GM21825 (cell line): ENCODE results near the gene PPM1B.
"Not testable (repeated sequence)": the region's sequence is repeated elsewhere in the genome, so short reads cannot be mapped to it uniquely, and the experiment has no call there.

Source experiments
- ATAC-seq: cut with Tn5 transposase; IDR thresholded peaks from one replicate; pipeline ENCODE4 v1.9.1; 2021; ENCODE audit warnings: mild to moderate bottlenecking, moderate library complexity; ENCODE audit not compliant: unreplicated experiment

The PPM1B gene

GRCh38 chr2:44168681-44169154 lies at the start of gene PPM1B:
TSS of gene PPM1B (plus strand) at chr2:44168875. CDS start at chr2:44201200, 32,325 bp downstream.
- peak; percentile 74 for ATAC-seq

DNA sequence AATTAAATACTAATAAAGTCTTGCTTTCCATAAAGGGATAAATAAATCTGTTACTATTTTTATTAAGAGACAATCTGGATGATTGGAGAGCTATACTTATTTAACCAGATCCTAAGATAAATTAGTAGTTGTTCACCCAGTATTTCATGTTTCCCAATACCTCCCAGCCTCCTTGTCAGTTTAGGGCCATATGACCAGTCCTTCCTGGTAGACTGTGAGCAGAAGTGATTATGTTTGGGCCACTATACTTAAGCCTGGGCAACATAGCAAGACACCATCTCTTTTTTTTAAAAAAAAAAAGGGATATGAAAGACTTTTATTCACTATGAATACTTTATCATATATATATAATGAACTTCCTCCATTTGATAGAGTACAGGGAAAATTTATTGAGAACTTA lies 48.8 kb upstream of the PPM1B start:
- ATAC-seq = no peak

DNA sequence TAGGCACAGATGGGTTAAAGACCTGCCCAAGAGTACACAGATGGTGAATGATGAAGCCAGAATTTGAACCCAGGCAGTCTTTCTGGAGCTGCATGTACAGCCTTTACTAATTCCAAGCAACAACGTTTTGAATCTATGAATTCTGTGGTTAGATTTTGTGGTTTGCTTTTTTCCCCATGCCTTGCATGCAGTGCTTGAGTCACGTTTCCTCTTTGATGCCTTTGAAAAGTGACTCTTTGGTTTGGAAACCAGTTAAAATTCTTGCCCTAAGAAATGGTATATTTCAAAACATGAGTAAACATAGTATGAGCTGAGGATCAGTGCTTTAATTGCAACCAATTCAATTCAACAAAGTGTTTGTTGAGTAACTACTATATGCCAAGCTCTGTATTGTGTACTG lies 48.2 kb upstream of the PPM1B start:
- ATAC-seq = no peak

DNA sequence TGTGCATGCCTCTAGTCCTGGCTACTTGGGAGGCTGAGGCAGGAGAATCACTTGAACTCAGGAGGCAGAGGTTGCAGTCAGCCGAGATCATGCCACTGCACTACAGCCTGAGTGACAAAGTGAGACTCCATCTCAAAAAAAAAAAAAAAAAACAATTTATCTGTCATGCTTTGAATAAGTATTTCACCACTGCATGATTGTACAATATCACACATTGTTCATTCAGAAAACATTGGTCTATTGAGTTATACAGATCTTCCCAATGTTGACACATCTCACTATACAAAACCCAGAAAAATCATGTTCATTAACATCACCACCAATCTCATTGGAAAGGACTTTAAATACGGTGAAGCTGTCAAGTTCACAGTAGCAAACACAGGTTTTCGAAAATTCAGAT lies 46.8 kb upstream of the PPM1B start:
- ATAC-seq = no peak

- no peak for ATAC-seq
Measured at GRCh38 chr2:44124500-44124899, 44.2 kb upstream of the PPM1B start.

DNA sequence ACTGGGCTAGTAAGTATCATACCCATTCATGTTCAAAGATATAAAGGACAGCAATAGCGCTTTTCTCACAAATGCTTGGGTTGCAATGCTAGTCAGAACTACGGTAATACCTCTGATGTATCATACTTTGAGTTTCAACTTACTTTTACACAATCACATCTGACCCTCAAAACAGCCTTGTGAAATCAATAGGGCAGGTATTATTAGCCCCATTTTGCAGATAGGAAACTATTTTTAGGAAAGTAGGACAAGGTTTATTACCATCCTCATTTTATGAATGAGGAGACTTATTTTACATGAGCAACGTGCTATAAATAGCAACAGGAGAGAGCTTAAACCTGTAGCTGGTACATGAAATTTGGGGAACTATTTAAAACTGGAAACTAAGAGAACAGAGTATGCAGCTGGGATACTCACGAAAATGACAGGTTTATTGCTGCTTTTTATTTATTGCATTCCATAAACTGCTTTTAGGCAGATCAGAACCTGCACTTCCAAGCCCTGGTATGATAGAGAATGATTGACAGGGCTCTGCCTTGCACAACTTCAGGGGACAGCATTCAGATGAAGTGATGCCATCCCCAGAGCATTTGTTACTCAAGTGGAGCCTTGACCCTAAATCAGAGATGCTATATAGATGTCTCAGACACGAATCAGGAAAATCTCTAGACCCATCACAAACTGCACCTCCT lies 42.4 kb upstream of the PPM1B start:
- no peak for ATAC-seq

DNA sequence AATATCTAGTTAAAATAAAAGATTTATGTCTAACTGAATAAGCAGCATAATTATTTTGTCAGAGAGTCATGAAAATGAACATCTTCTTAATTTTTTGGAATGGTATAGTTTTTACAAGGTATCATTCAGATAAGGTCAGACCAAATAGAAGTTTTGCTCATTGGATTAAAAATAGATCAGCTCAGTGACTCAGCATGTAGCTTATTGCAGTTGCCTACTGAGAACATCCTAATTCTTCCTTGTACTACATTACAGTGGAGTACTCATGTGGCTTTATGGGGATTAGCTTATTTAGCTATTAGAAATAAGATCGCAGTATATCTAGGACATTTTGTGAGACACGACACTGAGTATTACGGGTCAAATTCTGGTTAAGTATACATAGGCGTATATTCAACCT lies 38.2 kb upstream of the PPM1B start:
- ATAC-seq = no peak

DNA sequence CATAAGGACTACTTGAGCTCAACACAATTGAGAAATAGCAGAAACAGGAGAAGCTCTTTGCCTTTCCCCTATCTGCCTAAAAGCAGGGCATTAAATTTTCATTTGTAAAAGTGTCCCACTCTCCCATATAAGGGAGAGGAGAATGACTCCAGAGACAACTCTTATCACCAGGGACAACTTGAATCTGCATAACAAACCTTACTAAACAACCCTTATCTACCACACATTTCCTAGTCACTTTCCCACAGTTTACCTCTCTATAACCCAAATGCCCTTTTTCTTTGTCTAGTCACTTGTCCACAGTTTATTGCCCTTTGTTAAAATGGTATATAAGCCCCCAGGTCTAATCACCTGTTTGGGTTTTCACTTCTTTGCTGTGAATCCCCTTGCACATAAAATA lies 37.5 kb upstream of the PPM1B start:
- no peak for ATAC-seq

- ATAC-seq = not testable (repeated sequence)
Measured at GRCh38 chr2:44133602-44134001, 35.1 kb upstream of the PPM1B start.

DNA sequence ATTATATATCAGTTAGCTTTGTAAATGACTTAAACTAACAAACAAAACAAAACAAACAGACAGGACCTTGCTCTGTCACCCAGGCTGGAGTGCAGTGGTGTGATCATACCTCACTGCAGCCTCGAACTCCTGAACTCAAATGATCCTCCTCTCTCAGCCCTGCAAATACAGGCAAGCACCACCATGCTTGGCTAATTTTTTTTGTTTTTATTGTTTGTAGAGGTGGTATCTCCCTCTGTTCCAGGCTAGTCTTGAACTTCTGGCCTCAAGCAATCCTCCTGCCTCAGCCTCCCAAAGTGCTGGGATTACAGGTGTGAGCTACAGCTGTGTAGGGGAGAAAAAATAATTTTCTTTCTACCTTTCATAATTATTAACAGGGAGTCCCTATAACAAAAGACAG lies 33.8 kb upstream of the PPM1B start:
- ATAC-seq = no peak

DNA sequence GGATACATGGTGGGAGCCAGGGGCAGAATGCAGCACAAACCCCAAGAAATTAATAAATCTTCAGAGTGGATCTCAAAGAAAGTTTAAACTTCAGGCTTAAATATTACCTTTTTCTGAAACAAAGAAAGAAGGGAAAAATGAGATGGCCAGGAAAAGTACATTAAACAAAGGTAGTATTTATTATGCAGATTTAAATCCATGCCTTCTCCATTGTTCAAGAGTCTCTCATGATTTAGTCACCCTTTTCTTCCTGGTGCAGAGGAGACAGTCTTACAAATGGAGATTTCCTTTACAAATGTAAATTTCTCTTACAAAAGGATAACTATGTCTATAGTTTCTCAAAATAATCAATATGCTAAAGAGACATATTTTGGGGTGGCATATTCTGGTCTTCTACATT lies 33.4 kb upstream of the PPM1B start:
- no peak for ATAC-seq

DNA sequence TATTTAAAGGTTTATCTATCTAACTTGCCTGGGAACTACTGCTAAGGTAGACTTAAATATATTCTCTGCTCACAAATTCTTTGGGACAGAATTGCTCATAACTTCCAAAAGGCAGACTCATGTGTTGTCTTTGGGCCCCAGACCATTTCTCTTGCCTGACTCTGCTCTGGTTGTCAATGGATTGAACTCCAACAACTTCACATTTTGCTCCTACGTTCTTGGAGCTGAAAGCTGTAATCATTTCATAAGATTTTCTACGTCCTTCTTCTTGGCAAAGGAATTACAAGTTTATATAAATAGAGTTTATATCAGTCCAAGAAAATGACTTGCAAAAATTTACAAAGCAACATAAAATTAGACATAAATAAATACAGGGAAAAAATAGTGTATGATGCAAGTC lies 32.9 kb upstream of the PPM1B start:
- ATAC-seq = no peak

- no peak for ATAC-seq
Measured at GRCh38 chr2:44136252-44136651, 32.4 kb upstream of the PPM1B start.

DNA sequence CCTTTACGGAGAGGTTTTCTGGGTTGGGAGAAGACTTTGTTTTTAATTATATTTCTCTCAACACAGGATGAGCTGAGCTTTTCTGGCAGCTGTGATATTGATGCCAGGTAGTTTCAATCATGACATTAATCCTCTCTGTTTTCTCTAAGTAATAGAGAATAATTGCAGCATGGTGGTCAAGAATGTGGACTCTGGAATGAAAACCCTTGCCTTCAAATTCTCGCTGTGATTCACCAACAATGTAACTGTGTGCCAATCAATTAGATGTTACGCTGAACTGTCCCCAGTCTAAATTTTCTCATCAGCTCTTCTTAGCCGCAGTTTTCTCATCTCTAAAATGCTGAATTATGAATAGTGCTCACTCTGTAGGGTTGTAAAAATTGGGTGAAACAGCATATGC lies 31.6 kb upstream of the PPM1B start:
- ATAC-seq = no peak

GRCh38 chr2:44137872-44138551 lies 30.7 kb upstream of the PPM1B start:
- no peak for ATAC-seq

DNA sequence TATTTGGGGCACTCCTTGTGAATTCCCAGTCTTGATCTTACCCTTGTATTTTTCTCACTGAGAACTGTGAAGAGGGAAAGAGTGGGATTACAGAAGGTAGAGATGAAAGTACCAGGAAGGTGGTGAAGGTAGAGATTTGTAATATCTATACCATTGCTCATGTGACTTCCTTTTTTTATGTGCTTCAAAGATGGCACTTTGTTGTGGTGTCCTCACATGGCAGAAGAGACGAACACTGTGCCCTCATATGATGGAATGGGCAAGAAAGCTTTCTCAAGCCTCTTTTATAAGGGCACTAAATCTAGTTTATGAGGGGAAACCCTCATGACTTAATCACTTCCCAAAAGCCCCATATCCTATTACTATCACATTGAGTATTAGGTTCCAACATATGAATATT lies 28.9 kb upstream of the PPM1B start:
- no peak for ATAC-seq

GRCh38 chr2:44142306-44142705 lies 26.4 kb upstream of the PPM1B start:
- no peak for ATAC-seq

DNA sequence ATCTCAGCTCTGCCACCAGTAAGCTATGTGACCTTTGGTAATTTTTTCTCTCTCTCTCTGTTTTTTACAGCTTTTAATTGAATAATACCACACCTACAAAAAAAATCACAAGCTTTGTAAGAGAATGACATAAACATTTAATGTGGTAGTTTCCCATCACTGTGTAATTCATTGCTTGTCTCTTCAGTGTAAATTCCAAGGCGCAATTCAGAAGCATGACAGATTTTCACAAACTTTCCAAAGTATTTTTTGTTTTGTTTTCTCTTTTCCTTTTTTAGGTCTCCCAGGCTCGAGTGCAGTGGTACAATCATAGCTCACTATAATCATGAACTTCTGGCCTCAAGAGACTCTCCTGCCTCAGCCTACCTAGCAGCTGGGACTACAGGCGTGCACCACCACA lies 25.0 kb upstream of the PPM1B start:
- ATAC-seq = no peak

- ATAC-seq = no peak
Measured at GRCh38 chr2:44148999-44149398, 19.7 kb upstream of the PPM1B start.

DNA sequence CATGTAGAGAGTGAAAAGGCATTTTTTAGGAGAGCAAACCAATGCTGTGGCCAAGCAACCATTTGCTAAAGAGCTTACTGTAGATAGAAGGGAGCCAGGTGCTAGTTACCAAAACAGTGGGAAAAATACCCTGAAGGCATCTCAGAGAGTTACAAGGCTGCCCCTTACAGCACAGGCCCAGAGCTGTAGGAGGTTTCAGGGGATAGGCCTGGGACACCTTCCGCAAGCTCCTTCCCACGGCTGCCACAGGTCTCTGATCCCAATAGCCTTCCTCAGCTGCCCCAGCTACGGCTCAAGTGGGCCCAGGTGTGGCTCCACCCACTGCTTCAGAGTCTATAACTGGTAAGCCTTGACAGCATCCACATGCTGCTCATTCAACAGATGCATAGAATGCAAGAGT lies 18.2 kb upstream of the PPM1B start:
- no peak for ATAC-seq

GRCh38 chr2:44152865-44153669 lies 15.6 kb upstream of the PPM1B start:
- no peak for ATAC-seq
